H1 (cell line): ENCODE results near the gene WDR5. TPM values are rescaled to one million over a fixed set of nuclear protein-coding genes. Genes with fewer than 3 reads are reported as not detected.
A peak's percentile ranks its signal among the peaks of the same experiment; 100 is the strongest.

Source experiments
- BCL11A ChIP-seq, 2 experiments: IDR thresholded peaks; one replicate each; pipeline ENCODE4 v1.6.1; 2011; ENCODE audit warnings: low read depth in 2 of 2, low read length in 2 of 2, mild to moderate bottlenecking in 2 of 2
- CHD2 ChIP-seq: IDR thresholded peaks from 2 replicates; pipeline ENCODE4 v1.6.1; 2012; ENCODE audit warnings: low read length, improper control_type of control experiment
- EP300 ChIP-seq, 2 experiments: IDR thresholded peaks; 1 replicate in 1 of 2; 2 replicates in 1 of 2; pipeline ENCODE4 v1.6.1; 2011 to 2012; ENCODE audit warnings: low read depth in 2 of 2, low read length in 2 of 2, mild to moderate bottlenecking in 2 of 2, borderline replicate concordance in 1 of 2, inconsistent platforms in 1 of 2, moderate library complexity in 1 of 2
- HDAC2 ChIP-seq, 2 experiments: fragments of 300-600 bp in 1 of 2; sonication (generic) in 1 of 2; IDR thresholded peaks; 2 replicates each; pipeline ENCODE4 v1.6.1; 2011 to 2012; ENCODE audit warnings: low read depth in 2 of 2, low read length in 2 of 2, mild to moderate bottlenecking in 2 of 2, moderate library complexity in 2 of 2, borderline replicate concordance in 1 of 2, inconsistent platforms in 1 of 2
- JUN ChIP-seq: IDR thresholded peaks from 2 replicates; pipeline ENCODE4 v1.6.1; 2011; ENCODE audit warnings: low read depth, mild to moderate bottlenecking, improper control_type of control experiment, low read length
- KDM5A ChIP-seq: fragments of 200-600 bp; IDR thresholded peaks from 2 replicates; pipeline ENCODE4 v1.7.1; 2012; ENCODE audit warnings: mild to moderate bottlenecking, low read length, inconsistent platforms, mixed read lengths
- NRF1 ChIP-seq: IDR thresholded peaks from 2 replicates; pipeline ENCODE4 v1.6.1; 2011; ENCODE audit warnings: mild to moderate bottlenecking, low read depth, low read length, improper control_type of control experiment
- PHF8 ChIP-seq: fragments of 200-600 bp; sonication (generic); conservative IDR thresholded peaks from 2 replicates; pipeline ENCODE4 v1.7.1; 2012; ENCODE audit warnings: low read depth, mild to moderate bottlenecking, inconsistent platforms, low read length, moderate library complexity
- POLR2A ChIP-seq, 2 experiments: IDR thresholded peaks; 1 replicate in 1 of 2; 2 replicates in 1 of 2; pipeline ENCODE4 v1.6.1; 2011; ENCODE audit warnings: low read depth in 2 of 2, low read length in 2 of 2, mild to moderate bottlenecking in 2 of 2; ENCODE audit errors: control extremely low read depth in 1 of 2
- POLR2AphosphoS5 ChIP-seq: IDR thresholded peaks from 2 replicates; pipeline ENCODE4 v1.6.1; 2011; ENCODE audit warnings: low read depth, low read length
- POU5F1 ChIP-seq: IDR thresholded peaks from 2 replicates; pipeline ENCODE4 v1.6.1; 2011; ENCODE audit warnings: low read depth, mild to moderate bottlenecking, low read length, moderate library complexity
- RAD21 ChIP-seq, 2 experiments: IDR thresholded peaks in 1 of 2; conservative IDR thresholded peaks in 1 of 2; 2 replicates each; pipeline ENCODE4 v1.6.1; 2011; ENCODE audit warnings: low read depth in 2 of 2, low read length in 2 of 2, improper control_type of control experiment in 1 of 2, inconsistent platforms in 1 of 2, mild to moderate bottlenecking in 1 of 2, moderate library complexity in 1 of 2
- SIRT6 ChIP-seq: IDR thresholded peaks from one replicate; pipeline ENCODE4 v1.7.1; 2012; ENCODE audit warnings: low read length, inconsistent platforms
- SP2 ChIP-seq: IDR thresholded peaks from 2 replicates; pipeline ENCODE4 v1.6.1; 2012; ENCODE audit warnings: mild to moderate bottlenecking, low read length, inconsistent platforms
- TAF1 ChIP-seq: IDR thresholded peaks from 2 replicates; pipeline ENCODE4 v1.6.1; 2011; ENCODE audit warnings: mild to moderate bottlenecking, low read depth, low read length
- TBP ChIP-seq: IDR thresholded peaks from 2 replicates; pipeline ENCODE4 v1.6.1; 2011; ENCODE audit warnings: low read depth, low read length, improper control_type of control experiment
- TEAD4 ChIP-seq: IDR thresholded peaks from 2 replicates; pipeline ENCODE4 v1.6.1; 2012; ENCODE audit warnings: low read depth, low read length, inconsistent platforms, mixed read lengths
- polyA plus RNA-seq, 7 experiments: library from polyadenylated mRNA; depleted of rRNA in 3 of 7; stranded (reverse) in 5 of 7; unstranded in 2 of 7; fragments of >200 nt in 5 of 7; fragments of 200-250 nt in 2 of 7; gene quantifications; 1 replicate in 5 of 7; 2 replicates in 1 of 7; 4 replicates in 1 of 7; pipeline versions ENCODE4 v1.2.1 to v1.2.3, GENCODE V29; 2011 to 2013; ENCODE audit warnings: missing spikeins in 2 of 7, mixed read lengths in 2 of 7
- total RNA-seq: library from RNA; stranded (reverse); fragmentation: NEBNext Ultra II Directional; extraction: Animal tissue kit (Norgen Biotek cat#: 25700); gene quantifications from 2 replicates; pipeline ENCODE4 v1.2.1, GENCODE V29; 2021
- TF ChIP-seq, protein P1 (sequence below): IDR thresholded peaks from 2 replicates; pipeline ENCODE4 v1.6.1; 2011; ENCODE audit warnings: low read length, improper control_type of control experiment
- TF ChIP-seq, protein P2 (sequence below): IDR thresholded peaks from 2 replicates; pipeline ENCODE4 v1.6.1; 2012; ENCODE audit warnings: inconsistent platforms

WDR5 gene
- total and polyA plus RNA-seq, 2 of the 8 experiments (the other 6 are each of a cell fraction or from before 2014, with no cell fraction given): 38.4 to 68.1 TPM

DNA sequence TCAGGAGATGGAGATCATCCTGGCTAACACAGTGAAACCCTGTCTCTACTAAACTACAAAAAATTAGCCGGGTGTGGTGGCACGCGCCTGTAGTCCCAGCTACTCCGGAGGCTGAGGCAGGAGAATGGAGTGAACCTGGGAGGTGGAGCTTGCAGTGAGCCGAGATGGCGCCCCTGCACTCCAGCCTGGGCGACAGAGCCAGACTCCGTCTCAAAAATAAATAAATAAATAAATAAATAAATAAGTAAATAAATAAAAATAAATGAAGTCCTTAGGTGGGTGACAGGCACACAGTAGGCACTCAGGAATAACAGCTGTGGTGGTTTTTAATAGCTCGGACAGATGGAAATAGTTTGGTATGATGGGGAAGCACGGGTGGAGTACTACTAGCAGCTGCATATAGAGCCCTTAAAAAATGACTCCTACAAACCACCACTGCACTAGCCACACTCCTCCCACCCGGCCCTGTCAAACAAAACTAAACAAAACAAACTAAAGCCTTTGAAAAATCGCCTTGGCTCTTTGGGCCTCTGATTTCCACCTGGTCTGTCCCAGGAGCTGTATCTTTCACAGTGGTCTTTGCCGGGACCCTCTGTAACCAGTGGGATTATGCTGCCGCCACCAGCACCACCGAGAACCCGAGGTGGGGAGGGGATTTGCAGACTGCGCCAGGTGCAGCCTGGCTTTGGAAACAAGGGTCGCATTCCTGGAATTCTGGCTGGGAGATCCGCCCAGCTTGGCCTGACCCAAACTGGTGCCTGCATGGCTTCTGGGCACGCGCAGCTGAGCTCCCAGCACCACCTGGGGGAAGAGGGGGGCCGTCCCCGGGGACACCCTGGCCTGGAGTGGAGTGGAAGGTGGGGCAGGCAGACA, 5.1 kb upstream of the WDR5 start (continued):
- peak; percentile 99 for TF ChIP-seq TEAD4
- TF ChIP-seq NRF1: peak; percentile 42
- TF ChIP-seq CHD2: no peak
- TF ChIP-seq EP300 (IDR thresholded peaks at IDR 0.05; ENCODE audit: borderline replicate concordance in 1 of 2, low read depth in 2 of 2, low read length in 2 of 2): 0 out of 3 replicates have a peak, but pooled peaks of 1 of the 2 experiments have one; percentile 61
- TF ChIP-seq, protein P1, sequence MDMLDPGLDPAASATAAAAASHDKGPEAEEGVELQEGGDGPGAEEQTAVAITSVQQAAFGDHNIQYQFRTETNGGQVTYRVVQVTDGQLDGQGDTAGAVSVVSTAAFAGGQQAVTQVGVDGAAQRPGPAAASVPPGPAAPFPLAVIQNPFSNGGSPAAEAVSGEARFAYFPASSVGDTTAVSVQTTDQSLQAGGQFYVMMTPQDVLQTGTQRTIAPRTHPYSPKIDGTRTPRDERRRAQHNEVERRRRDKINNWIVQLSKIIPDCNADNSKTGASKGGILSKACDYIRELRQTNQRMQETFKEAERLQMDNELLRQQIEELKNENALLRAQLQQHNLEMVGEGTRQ: peak; percentile 11; the same call in 1 of the 2 replicates
- TF ChIP-seq RAD21 (IDR thresholded peaks at IDR 0.05 in 1 of 2, conservative IDR thresholded peaks at IDR 0.05 in 1 of 2; ENCODE audit: low read depth in 2 of 2, low read length in 2 of 2): no peak; a peak in 1 of 4 replicates
- TF ChIP-seq POLR2AphosphoS5: peak; percentile 51; the same call in 1 of the 2 replicates
- no peak for TF ChIP-seq TBP
- no peak for TF ChIP-seq HDAC2 (IDR thresholded peaks at IDR 0.05; ENCODE audit: borderline replicate concordance in 1 of 2, low read depth in 2 of 2, low read length in 2 of 2)
- no peak for TF ChIP-seq KDM5A
- TF ChIP-seq POLR2A (IDR thresholded peaks at IDR 0.05; ENCODE audit: control extremely low read depth in 1 of 2, low read depth in 2 of 2, low read length in 2 of 2): peak in 1 of 2 experiments; percentile 47; a peak in 1 of 3 replicates
- TF ChIP-seq, protein P2, sequence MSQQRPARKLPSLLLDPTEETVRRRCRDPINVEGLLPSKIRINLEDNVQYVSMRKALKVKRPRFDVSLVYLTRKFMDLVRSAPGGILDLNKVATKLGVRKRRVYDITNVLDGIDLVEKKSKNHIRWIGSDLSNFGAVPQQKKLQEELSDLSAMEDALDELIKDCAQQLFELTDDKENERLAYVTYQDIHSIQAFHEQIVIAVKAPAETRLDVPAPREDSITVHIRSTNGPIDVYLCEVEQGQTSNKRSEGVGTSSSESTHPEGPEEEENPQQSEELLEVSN: 0 out of 2 replicates have a peak, but pooled peaks have one; percentile 6
- TF ChIP-seq BCL11A (IDR thresholded peaks at IDR 0.05; ENCODE audit: low read depth in 2 of 2, low read length in 2 of 2): no peak
- TF ChIP-seq SIRT6: no peak
- no peak for TF ChIP-seq JUN
- TF ChIP-seq PHF8: no peak
- TF ChIP-seq TAF1: peak; percentile 60; the same call in 1 of the 2 replicates
- no peak for TF ChIP-seq SP2
- TF ChIP-seq POU5F1: no peak
